Mesodermal cell (in vitro differentiated cells): ENCODE results near the gene MKLN1.

Source experiments
- H3K27ac ChIP-seq: 2 replicates; pipeline ENCODE4 v1.7.0; 2013; ENCODE audit warnings: mild to moderate bottlenecking, low read depth, low read length, moderate library complexity; ENCODE audit not compliant: severe bottlenecking
- H3K36me3 ChIP-seq: 2 replicates; pipeline ENCODE4 v1.7.1; 2013; ENCODE audit warnings: mild to moderate bottlenecking, low read length, moderate library complexity; ENCODE audit not compliant: control insufficient read depth, insufficient read depth
- H3K4me1 ChIP-seq: one replicate; pipeline ENCODE4 v1.7.1; 2013; ENCODE audit warnings: mild to moderate bottlenecking, low read length; ENCODE audit not compliant: insufficient read depth, control insufficient read depth, poor library complexity, severe bottlenecking
- H3K4me3 ChIP-seq: 2 replicates; pipeline ENCODE4 v1.7.0; 2013; ENCODE audit warnings: low read length, control low read depth, mild to moderate bottlenecking; ENCODE audit not compliant: insufficient read depth, poor library complexity, severe bottlenecking; ENCODE audit errors: extremely low read depth
- H3K9me3 ChIP-seq: 2 replicates; pipeline ENCODE4 v1.7.1; 2013; ENCODE audit warnings: mild to moderate bottlenecking, low read length, moderate library complexity; ENCODE audit not compliant: control insufficient read depth
- WGBS, 2 experiments: methylation state at CpG; one replicate each; pipeline ENCODE4 v1.1.5; 2013; ENCODE audit warnings: missing lambda C conversion rate in 2 of 2; ENCODE audit not compliant: insufficient coverage in 2 of 2; 5-methylcytosine and 5-hydroxymethylcytosine counted together

The MKLN1 gene

DNA sequence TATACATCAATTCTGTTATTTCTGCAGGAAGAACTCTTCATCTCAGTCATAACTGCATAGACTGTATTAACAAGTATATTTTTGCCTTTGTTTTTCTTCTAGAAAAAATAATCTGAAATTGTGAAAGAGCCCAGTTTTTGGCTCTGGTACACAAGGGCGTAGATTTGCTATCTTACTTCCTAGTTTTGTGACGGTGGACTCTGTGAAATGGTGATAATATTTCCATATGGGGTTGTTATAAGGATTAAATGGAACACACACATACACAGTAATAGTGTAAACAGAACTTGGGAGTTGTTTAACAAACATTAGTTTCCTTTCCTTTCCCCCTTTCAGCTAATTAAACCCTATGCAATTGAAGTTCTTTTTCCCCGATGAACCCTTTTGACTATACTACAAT, 108.7 kb downstream of the MKLN1 start:
- Histone ChIP-seq H3K27ac (no peak overlapping the region), H3K4me1 (no peaks in the 10 kb centered on the region), H3K4me3 (no peak overlapping the region), H3K9me3 (no peaks in the 10 kb centered on the region), H3K36me3 (peaks cover 38% of the 10 kb centered on the region)
- no CpG with 5 or more reads among the region's 3 CpGs for WGBS, 2 experiments

DNA sequence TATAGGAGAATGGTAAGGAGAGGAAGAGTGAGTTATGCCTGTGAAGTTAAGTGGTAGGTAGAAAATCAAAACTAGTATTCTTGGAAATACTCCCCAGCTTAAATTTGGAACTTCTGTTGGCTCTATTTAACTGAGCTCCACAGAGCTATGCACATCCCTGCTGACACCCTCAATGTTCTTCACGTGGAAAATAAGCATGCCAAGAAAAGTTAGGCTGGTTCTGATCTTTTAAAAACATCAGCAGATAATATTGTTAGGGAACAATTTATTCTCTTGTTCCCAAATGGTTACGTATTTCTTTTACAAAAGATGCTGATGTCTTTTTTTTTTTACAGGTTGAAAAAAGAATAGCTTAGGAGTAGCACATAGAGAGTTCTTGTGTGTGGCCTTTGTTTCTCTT, 111.3 kb downstream of the MKLN1 start:
- Histone ChIP-seq H3K27ac (no peak overlapping the region), H3K36me3 (peaks cover 40% of the 10 kb centered on the region), H3K4me3 (no peak overlapping the region), H3K4me1 (no peaks in the 10 kb centered on the region), H3K9me3 (no peaks in the 10 kb centered on the region)
- WGBS, 2 experiments = 60% methylated on average over 1 of the region's 2 CpGs; no CpG with 5 or more reads in 1 of the 2 experiments

DNA sequence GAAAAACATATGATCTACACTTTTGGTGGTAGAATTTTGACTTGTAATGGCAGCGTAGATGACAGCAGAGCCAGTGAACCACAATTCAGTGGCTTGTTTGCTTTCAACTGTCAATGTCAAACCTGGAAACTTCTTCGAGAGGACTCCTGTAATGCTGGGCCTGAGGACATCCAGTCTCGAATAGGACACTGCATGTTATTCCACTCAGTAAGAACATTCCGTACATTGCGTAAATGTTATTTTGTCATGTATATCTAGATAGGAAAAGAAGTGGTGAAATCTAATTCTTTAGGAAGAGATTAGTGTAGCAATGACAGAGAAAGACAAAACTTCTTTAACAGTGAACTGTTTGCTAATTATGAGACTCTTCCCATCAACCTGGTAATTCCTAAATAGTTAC, 115.8 kb downstream of the MKLN1 start:
- H3K27ac ChIP-seq = no peak overlapping the region
- H3K4me1 ChIP-seq = no peaks in the 10 kb centered on the region
- peaks cover 41% of the 10 kb centered on the region for H3K36me3 ChIP-seq
- H3K9me3 ChIP-seq = no peaks in the 10 kb centered on the region
- H3K4me3 ChIP-seq = no peak overlapping the region
- 100% methylated on average over 3 to 5 of the region's 5 CpGs for WGBS, 2 experiments

DNA sequence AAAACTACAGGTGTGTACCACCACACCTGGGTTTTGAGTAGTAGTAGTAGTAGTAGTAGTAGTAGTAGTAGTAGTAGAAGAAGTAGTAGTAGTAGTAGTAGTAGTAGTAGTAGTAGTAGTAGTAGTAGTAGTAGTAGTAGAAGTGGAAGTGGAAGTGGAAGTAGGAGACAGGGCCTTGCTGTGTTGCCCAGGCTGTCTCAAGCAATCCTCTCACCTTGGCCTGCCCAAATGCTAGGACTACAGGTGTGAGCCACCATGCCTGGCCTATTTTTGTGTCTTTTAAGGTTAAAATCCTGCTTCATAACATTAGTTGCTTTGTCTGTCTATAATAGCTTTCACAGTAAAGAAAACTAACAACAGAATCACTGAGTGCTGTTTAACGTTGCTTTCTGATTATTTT, 117.0 kb downstream of the MKLN1 start:
- WGBS, 2 experiments = no CpG with 5 or more reads among the region's 1 CpG
- peaks cover 43% of the 10 kb centered on the region for H3K36me3 ChIP-seq
- H3K27ac ChIP-seq = no peak overlapping the region
- no peak overlapping the region for H3K4me3 ChIP-seq
- H3K4me1 ChIP-seq = no peaks in the 10 kb centered on the region
- no peaks in the 10 kb centered on the region for H3K9me3 ChIP-seq

DNA sequence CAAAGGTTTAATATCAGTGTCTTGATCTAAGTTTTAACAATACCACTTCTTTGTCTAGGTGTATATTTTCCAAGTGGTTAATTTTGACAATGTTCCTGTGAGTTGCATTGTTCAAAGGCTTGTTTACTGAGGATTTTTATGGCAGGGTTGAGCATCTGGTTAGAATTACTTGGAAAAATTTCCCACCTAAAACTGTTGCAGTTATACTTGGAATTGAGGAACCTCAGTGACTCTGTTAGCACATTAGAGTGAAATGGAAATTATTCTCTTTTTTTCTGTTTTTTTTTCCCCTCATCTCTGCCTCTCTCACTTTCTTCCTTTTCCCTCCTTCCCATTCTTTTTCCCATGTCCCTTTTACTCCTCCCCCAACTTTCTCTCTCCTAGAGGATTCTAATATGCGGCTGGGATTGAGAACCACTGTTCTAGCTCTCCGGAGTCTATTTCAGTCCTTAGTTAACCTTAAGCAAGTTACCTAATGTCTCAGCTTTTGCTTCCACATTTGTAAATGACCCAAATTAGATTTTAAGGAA, 121.8 kb downstream of the MKLN1 start:
- no peak overlapping the region for H3K27ac ChIP-seq
- H3K4me1 ChIP-seq = no peaks in the 10 kb centered on the region
- no peak overlapping the region for H3K4me3 ChIP-seq
- no peaks in the 10 kb centered on the region for H3K9me3 ChIP-seq
- WGBS, 2 experiments = 86 to 100% methylated on average over 1 to 2 of the region's 2 CpGs
- peaks cover 37% of the 10 kb centered on the region for H3K36me3 ChIP-seq

DNA sequence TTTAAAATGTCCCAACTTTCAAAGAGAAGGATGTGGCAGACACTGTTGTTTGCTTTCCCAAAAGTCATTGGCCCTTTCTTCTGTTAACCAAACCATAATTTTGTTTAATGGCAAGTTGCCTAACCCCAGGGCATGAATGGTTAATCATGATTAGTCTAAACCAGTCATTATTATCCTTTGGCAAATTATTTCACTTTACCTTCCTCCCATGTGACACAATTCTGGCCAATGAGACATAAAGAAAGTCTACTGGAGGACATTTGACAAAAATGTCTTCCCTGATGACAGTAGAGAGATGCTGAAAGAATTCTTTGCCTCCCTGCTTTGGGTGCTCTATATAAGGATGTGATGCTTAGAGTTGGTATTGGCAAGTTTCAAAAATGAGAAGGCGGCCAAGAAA, 126.8 kb downstream of the MKLN1 start:
- H3K9me3 ChIP-seq = no peaks in the 10 kb centered on the region
- H3K27ac ChIP-seq = no peak overlapping the region
- peaks cover 17% of the 10 kb centered on the region for H3K36me3 ChIP-seq
- WGBS, 2 experiments = 86 to 100% methylated on average over 1 of the region's 1 CpG
- no peak overlapping the region for H3K4me3 ChIP-seq
- no peaks in the 10 kb centered on the region for H3K4me1 ChIP-seq

DNA sequence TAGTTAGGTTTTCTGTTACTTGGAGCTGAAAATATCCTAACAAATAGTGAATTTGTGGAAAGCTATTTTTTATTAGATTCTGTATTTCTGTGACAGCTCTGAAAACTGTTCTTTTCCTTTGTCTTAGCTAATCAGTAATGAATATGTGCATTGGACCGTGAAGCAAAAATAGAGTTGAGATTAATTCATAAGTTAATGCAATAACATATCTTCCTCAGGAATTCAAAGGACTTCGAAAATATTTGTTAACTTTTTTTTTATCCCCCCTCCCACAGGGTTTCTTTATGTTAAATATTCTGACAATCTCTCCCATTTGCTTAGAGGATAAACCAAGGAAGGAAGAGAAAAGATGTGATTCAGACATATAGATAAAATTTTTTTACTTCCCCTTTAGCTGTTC, 127.3 kb downstream of the MKLN1 start:
- H3K36me3 ChIP-seq = peaks cover 12% of the 10 kb centered on the region
- H3K4me1 ChIP-seq = no peaks in the 10 kb centered on the region
- H3K27ac ChIP-seq = no peak overlapping the region
- H3K4me3 ChIP-seq = no peak overlapping the region
- no CpG with 5 or more reads among the region's 2 CpGs for WGBS, 2 experiments
- no peaks in the 10 kb centered on the region for H3K9me3 ChIP-seq

DNA sequence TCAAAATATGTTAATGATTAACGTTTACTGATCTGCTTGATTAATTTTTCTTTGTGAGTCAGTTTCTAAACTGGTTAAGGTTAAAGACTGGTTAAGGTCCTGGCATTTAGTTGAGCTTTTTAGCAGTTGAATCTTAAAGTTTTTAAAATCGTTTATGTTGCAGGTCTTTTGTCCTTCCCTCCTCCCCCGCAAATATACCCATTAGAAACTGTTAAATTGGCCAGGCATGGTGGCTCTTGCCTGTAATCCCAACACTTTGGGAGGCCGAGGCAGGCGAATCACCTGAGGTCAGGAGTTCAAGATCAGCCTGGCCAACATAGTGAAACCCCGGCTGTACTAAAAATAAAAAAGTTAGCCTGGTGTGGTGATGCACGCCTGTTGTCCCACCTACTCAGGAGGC, 127.9 kb downstream of the MKLN1 start:
- H3K36me3 ChIP-seq = peaks cover 11% of the 10 kb centered on the region
- H3K27ac ChIP-seq = no peak overlapping the region
- H3K9me3 ChIP-seq = no peaks in the 10 kb centered on the region
- no peaks in the 10 kb centered on the region for H3K4me1 ChIP-seq
- H3K4me3 ChIP-seq = no peak overlapping the region
- 91 to 94% methylated on average over 5 to 6 of the region's 7 CpGs for WGBS, 2 experiments

DNA sequence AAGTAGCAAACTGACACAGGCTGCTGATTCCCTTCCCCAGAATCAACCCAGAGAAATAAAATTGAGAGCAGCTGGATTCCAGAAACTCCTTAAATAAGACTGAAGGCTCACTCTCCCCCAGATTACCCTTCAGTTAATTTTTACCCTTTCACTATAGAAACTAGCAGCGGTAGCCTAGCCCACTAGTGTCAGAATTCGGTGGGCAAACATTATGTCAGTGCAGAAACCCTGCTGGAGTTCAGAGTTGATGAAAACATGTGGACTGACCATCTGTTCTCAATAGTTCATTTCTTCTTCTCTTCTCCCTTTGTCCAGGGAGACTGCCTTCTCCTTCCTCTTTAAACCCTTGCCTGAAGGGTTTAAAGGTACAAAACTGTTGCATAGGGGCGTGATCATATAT, 128.7 kb downstream of the MKLN1 start:
- Histone ChIP-seq H3K27ac (no peak overlapping the region), H3K4me1 (no peaks in the 10 kb centered on the region), H3K9me3 (no peaks in the 10 kb centered on the region), H3K4me3 (no peak overlapping the region), H3K36me3 (peaks cover 12% of the 10 kb centered on the region)
- WGBS, 2 experiments = 91 to 100% methylated on average over 2 of the region's 3 CpGs

DNA sequence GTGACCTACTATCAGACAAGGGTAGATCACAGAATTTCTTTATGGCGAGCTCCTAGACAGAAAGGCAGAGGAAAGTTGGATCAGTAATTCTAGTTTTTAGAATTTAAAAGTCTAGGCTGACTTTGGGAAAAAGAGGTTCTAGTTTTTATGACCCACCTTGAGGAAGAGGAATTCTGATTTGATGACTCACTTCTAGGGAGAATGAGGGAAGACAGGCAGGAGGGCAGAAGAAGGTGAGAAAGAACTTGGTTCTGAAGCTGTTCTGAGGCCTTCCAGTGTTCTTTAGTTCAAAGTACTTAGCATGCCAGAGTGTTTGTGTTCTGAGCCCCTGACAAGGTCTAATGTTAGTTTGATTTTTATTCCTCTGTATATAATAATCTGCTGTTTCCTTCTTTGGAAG, 131.6 kb downstream of the MKLN1 start:
- Histone ChIP-seq H3K9me3 (no peaks in the 10 kb centered on the region), H3K4me3 (no peak overlapping the region), H3K4me1 (no peaks in the 10 kb centered on the region), H3K27ac (no peak overlapping the region), H3K36me3 (peaks cover 28% of the 10 kb centered on the region)
- 100% methylated on average over 1 of the region's 1 CpG for WGBS, 2 experiments

DNA sequence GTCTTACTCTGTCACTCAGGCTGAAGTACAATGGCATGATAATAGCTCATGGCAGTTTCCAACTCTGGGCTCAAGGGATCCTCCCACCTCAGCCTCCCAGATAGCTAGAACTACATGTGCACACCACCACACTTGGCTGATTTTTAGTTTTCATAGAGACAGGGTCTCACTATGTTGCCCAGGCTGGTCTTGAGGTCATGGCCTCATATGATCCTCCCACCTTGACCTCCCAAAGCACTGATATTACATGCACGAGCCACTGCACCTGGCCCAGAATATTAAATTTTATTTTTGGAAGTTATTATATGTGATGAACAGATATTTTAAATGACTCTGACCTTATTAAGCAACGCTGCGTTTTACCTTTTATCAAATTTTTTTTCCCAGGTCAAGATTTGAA, 134.4 kb downstream of the MKLN1 start:
- Histone ChIP-seq H3K4me3 (no peak overlapping the region), H3K27ac (no peak overlapping the region), H3K36me3 (peaks cover 33% of the 10 kb centered on the region), H3K4me1 (no peaks in the 10 kb centered on the region), H3K9me3 (no peaks in the 10 kb centered on the region)
- WGBS, 2 experiments = no CpG with 5 or more reads among the region's 3 CpGs
